Stimulated activated CD8-positive, alpha-beta memory T cell treated with anti-CD3 and anti-CD28 coated beads, Interleukin-4, amount 100 ng/mL, for 4 hours (primary cell): Measurements from ENCODE around the gene NCKAP5.
"Not testable (repeated sequence)": the region's sequence is repeated elsewhere in the genome, so short reads cannot be mapped to it uniquely, and the experiment has no call there.

ENCODE experiments used
- DNase-seq, 2 donors: peaks; one replicate each; pipeline ENCODE4 v3.0.0-alpha.2; 2020; ENCODE audit warnings: low read depth in 2 of 2, low spot score in 1 of 2

Gene NCKAP5

DNA sequence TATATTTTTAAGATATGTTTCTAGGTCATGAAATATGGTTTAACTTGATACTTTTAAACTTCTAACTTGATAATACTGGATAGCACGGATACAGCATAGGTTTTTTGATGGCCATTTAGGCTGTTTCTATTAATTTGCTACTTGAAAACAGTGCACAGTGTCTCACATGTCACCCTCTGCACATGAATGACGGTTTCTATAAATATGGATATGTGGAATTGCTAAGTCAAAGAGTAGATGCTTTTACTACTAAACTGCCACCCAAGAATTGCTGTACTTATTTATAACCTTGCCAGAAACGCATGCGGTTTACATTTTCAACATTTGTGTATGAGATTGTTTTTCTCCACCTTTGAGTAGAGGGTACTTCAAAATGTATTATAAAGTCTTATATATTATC is 723.7 kb downstream of the NCKAP5 start:
- no peak for DNase-seq

DNA sequence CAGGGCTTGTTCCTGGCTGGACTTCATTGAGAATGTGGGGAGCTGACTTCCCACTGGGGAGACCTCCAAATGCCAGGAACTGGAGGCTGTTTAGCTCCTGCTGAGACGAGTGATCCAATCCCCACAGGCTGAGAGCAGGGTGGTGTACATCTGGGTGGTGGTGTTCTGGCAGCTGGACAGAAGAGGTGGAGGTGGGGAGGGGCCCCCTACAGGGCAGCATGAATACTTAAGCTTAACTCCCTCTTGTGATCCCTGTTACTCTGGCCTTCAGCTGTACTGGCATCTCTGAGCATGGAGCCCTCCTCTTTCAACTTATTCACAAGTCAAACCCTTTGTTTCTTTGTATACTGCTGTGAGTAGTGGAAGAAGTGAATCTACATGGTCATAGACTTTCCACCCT is 730.5 kb downstream of the NCKAP5 start:
- no peak for DNase-seq

DNA sequence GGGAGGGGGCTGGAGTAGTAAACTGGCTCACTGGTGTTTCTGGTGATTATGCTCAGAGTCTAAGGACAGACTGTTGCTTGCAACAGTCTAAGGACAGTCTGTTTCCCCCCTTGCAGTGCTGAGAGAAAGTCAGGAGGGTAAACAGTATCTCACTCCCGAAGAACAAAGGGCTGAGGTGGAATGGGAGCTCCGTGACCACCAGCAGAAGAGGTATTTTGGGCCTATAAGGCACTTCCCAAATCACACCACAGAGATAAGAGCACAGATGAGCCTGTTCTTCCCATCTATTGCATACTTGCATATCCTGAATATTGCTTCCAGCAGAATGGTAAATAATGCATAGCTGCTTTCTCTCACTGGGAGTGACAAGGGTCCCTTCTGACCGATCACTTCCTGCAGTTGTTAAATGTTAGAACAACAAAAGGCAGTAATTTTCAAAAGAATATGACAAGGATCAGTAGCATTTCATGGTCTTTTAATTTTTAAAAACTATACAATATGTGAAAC is 737.9 kb downstream of the NCKAP5 start:
- no peak for DNase-seq

DNA sequence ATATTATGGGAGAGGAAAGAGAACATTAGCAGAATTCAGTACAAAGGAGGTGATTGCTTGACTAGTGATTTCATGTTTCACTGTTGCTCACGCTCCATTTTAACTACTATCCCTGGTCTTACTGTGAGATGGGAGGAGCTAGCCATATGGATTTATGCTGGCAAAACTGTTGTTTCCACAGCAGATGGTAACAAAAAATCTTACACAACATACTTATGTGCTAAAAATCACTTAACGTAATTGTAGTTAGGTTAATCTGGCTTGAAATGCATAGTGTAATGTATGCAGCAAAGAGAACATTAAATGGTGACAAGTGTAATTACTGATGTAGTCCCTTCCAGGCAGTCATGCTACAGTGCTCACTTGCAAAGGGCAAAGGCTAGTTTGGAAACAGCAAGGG is 742.7 kb downstream of the NCKAP5 start:
- DNase-seq = no peak

DNA sequence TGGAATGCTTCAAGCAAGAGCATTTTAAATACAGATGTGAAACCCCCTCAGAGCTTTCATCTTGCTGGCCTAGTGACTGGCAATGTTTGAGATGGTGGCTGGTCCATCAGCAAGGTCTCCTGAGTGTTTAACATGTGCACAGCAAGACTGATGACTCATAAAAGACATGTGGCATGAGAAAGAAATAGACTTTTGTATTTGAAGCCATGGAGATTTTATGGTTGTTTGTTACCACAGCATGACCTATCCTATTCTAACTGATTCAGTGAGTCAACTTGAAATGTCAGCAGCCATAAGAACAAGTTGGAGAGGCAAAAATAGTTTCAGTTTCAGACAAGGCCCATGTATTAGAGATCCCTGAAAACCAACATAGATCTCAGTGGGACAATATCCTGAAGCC is 743.5 kb downstream of the NCKAP5 start:
- DNase-seq = no peak

DNA sequence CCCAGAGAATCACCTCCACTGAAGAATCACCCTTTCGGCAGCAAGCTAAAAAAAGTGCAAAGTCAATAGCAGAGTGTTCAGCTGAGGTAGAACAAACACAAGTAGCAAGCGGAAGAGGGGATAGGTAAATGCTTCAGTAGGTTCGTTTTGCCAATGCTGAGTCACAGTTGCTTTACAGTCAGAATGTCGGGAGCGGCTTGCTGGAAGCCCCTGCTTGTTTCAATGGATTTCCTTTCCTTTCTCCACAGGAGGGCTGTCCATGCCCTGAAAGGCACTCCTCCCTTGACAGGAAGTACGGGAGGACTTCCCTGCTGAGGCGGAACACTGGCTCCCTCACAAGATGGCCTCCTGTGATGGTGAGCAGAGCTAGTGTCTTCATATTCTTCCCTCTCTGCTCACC is 752.0 kb downstream of the NCKAP5 start:
- DNase-seq = no peak

DNA sequence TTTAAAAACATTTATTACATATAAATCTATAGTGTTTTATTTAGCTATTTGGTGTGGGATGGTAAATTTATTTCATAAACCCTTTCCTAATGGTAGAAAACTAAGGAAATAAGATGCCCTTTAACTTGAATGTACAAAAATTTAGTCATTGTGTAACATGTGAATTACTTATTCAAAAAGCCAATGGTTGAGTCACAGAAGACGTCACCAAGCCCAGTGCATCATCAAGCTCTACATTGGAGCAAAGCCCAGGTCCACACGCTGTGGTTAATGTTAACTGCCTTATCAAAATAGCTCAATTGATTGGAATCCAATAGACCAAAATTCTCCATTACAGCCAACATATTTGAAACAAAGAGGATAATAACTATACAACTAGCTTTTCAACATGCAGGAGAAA is 752.7 kb downstream of the NCKAP5 start:
- no peak for DNase-seq

DNA sequence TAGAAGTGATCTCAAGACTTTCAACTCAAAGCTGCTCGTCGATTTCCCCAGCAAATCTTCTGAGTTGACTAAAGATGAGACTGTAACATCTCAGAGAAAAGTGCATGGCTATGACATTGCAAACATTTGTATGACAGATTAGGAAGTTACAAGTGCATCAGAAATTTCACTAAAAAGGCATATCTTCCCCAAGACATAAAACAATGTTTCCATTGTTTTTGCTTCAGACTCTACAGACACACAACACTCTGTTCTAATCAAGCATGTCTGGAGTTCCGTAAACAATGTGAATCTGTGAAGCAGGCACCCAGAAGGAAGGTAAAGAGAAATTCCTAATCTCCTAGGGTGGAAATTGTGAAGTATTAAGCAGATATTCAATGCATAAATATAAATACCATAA is 753.6 kb downstream of the NCKAP5 start:
- no peak for DNase-seq

DNA sequence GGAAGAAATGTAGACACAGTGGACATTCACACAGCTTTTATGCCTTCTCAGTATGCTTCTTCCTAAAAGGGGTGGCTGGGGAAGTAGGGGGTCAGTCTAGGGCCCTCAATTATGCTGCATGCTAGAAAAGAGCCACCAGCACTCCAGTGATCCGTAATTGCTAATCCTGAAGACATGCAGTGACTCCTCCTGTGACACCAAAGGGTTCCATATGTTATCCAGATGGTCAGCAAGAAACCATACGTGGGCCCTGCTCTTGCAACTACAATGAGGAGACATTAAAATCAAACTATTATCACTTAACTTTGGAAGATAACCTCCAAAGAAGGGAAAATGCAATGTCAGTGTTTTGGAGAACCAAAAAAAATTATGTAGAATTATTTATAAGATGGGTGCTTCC is 754.8 kb downstream of the NCKAP5 start:
- no peak for DNase-seq

DNA sequence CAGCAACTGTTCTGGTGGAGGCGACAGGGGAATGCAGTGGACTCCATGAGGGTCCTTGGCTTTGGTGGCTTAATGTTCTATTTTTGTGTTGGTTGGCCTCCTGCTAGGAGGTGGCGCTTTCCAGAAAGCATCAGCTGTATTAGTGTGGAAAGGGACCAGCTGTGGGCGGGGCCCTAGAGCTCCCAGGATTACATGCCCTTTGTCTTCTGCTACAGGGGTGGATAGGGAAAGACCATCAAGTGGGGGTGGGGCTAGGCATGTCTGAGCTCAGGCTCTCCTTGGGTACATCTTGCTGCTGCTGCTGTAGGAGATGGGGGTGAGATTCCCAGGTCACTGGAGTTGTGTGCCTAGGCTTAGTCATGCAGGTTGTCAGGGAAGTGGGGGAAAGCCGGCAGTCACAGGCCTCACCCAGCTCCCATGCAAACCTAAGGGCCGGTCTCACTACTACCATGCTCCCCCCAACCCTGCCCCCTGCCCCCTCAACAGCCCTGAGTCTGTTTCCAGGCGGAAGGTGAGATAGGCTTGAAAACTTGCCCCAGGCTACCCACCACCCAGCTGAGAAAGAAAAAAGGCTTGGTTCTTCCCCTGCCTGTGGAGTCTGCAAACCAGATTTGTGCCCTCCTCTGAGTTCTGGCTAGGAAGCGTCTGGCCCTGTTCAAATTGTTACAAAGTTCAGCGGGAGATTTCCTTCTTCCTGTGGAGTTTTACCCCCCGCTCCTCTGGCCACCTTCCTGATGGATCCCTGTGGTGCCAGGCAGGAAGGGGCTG is 756.9 kb downstream of the NCKAP5 start:
- no peak for DNase-seq

DNA sequence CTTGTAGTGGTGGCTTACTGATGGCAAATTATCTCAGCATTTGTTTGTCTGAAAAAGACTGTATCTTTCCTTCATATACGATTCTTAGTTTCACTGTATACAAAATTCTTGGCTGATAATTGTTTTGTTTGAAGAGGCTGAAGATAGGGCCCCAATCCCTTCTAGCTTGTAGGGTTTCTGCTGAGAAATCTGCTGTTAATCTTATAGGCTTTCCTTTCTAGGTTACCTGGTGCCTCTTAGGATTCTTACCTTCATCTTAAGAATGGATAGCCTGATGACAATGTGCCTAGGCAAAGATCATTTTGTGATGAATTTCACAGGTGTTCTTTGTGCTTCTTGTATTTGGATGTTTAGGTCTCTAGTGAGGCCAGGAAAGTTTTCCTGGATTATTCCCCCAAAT is 758.3 kb downstream of the NCKAP5 start:
- not testable (repeated sequence) for DNase-seq

DNA sequence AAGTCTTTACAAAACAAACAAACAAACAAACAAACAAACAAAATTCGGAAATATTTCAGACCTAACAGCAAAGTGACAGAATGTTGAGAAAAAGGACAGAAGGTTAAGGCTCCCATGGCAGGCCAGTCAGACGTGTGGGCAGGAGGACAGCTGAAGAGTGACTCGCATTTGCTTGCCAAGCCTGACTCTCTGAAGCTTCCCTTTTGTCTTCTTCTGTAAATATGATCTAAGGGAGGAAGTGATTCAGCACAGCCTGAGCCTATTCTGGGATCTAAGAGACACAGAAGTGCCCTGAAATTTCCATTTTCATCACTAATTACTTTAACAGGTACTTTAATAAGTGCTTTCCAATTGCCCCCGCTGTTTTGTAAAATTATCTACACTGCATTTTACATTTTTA is 764.2 kb downstream of the NCKAP5 start:
- DNase-seq = no peak

DNA sequence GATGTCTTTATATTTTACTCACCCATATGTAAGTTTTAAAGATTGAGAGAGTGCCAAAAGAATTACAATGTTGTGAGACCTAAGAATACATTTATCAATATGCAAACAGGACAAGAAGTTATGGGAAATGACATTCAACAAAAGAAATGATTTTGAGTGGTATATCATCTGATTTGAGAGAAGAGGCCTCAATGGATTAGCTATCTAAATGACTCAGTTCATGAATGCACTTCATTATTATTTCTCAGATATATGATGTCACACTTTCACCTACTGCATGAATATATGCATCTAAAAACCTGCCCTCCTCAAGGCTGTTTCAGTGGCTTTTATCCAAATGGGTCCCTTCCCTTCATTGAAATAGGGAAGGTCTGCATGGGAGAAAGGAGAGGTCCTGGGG is 769.9 kb downstream of the NCKAP5 start:
- DNase-seq = no peak

DNA sequence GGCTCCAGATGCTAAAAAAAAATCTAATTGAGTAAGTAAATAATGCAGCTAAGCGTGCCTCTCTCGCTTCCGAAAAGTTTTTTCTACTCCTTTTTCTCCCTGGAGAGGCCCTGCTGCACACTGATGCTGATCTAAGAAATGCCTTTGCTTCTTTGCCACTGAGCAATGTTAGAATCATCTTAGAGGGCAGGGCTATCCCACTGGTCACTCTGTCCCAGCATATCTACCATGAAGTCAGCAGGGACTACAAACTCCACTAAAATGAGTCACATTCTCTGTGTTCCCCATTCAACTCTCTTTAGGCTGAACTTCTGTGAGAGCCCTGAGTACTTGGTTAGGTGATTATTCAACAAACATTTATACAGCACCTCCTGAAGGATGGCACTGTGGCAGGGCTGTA is 770.7 kb downstream of the NCKAP5 start:
- DNase-seq = no peak

DNA sequence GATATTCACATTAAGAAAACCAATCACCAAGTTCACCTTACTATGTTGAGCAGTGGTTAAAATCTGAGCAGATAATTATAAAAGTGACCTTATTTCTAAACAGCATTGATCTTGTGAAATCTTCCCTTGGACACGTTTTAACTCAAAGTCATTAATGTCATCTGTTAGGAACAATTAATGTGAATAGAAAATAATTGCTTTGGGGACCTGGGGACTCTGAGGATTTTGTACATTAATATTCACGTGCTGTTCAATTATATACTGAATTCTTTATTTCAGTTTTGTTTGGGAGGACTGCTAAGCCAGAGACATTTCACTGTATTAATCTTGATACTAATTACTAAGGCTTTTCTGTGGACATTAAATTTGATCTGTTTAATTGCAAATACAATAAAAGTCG is 771.2 kb downstream of the NCKAP5 start:
- no peak for DNase-seq

DNA sequence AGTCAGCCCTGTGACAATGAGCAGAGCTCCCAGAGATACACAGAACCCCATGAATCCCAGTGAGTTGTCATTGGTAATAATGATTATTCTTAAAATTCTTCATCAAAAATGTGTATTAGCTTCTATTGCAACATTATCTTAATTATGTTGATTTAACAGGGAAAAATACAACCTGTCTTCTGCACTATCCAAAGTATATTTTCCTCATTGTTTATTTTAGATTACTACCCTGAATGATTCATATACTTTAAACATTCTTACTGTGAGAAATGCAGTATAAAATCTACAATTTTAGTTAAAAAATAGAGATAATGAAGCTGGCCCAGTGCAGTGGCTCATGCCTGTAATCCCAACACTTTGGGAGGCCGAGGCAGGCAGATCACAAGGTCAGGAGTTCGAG is 773.0 kb downstream of the NCKAP5 start:
- DNase-seq = no peak

DNA sequence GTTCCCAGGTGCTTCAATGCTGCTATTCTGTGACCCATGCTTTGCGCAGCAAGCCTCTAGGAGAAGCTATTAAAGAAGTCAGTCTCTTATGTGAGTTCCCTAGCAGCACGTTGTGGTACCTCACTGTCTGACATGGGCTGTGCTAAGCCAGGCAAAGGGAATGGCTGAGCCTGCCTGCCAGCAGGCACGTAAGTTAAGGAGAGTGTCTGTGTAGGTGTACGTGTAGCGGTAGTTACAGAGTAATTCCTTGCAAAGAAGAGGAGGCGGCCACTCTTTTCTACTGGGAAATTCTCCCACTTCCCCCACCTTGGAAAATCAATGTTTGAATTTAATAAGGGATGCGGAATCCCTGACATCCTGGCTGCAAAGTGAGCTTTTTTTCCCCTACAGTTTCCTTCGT is 774.7 kb downstream of the NCKAP5 start:
- DNase-seq = no peak

DNA sequence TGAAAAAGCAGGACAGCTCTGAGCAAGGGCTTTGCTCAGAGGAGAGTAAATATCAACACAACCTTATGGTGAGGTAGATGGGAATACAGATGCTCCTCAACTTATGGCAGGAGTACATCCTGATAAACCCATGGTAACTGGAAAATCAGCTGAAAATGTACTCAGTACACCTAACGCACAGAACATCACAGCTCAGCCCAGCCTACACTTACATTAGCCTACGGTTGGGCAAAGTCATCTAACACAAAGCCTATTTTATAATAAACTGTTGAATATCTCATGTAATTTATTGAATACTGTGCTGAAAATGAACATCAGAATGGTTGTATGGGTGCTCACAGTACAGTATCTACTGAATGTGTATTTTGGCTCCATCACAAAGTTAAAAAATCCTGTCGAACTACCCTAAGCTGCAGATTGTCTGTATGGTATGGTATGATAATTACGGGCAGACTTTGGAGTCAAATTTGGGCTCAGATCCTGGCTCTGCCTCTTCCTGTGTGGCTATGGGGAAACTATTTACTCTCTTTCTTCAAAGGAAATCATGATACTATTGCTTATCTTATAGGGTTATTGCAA is 778.0 kb downstream of the NCKAP5 start:
- DNase-seq = no peak

DNA sequence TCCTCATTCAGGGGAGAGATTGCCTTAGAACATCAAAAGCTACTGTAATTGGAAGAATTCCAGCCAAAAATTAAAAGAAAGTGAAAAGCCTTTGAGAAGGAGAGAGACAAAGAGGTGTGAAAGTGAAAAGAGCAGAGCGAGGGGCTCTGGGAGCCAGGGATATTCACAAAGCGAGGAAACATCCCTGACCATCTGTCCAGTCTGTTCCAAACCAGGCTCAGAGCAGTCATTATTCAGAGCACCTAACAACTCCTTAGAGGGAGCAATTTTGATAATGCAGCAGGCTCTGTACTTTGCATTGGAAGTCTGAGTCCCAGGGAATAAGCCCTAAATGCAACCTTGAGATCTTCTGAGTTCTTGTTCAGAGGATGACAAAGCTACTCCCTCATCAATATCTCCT is 779.2 kb downstream of the NCKAP5 start:
- DNase-seq = no peak

DNA sequence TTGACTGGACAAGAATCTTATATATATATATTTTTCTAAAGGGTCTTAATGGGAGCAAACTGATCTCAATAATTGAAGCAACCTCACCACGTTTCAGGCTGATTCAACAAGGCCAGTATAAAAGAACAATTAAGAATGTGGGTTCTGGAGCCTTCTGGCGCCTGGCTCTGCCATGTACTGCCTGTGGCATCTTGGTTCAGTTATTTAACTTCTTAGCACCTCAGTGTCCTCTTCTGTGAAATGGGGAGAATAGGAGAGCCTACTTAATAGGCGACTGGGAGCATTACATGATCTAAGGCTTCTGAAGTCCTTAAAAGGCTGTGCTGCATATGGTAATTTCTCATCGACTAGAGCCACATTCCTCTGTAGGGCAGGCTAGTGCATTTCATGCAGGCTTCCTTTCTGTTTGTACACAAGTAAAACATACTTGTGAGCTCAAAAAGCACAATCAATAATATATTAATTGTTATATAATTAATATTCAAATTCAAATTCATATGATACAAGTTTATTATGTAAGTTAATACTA is 779.9 kb downstream of the NCKAP5 start:
- no peak for DNase-seq

DNA sequence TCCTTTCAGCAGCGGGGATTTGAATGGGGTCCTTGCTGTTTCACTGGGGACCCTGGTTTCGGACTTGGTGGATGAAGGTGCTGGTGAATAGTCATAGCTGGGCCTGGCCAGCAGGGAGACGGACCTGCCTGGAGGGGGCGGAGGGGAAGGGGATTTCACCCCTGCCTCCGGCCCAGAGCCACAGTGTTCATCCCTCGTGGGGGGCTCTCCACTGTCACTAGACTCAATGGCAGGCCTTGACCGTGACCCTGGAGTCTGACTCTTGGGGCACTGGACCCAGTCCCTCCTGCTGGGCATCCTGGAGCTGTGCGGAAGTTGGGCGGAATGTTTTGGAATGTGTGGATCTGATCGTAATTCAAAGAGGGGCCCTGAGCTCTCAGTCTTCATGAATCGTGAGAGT is 784.4 kb downstream of the NCKAP5 start:
- no peak for DNase-seq

DNA sequence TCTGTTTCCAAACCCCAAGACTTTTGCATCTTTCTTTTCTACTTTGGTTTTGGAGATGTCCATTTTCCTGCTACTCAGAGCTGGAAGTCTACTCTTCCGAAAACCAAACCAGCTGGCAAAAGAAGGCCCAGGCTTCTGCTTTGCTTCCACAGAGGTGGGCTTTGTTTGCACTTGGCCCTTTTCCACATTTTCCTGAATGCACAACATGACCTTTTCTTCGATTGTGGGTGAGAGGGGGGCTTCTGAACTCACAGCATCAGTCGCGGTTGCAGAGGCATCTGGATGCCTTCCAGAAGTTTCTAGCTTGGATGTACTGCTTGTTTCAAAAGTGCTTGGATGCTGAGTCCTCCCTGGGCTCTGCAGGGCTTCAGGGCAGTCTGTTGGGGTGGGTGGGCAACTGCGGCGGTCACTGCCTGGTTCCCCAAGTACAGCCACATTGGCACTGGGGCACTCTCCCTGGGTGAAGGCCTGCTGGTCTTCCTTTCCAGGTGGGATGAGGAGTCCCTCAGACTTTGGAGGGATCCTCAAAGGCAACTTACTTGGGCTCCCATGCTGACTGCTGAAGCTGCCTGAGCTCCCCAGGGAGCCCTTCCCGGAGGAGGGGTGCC is 786.0 kb downstream of the NCKAP5 start:
- DNase-seq = no peak
